HEK293T (cell line): Measurements from ENCODE around the gene COL23A1.

Experiments
- CTCF ChIA-PET: fragments of 350-600 bp; formaldehyde crosslinking; extraction: SDS; loops from one replicate; lab custom pipeline; 2021; ENCODE audit warnings: antibody characterized with exemption, inconsistent platforms; lab: Yijun Ruan, JAX
- POLR2A ChIA-PET: fragments of 350-600 bp; formaldehyde crosslinking; extraction: SDS; loops from one replicate; lab custom pipeline; 2020; ENCODE audit warnings: antibody characterized with exemption, inconsistent platforms; lab: Yijun Ruan, JAX
- DNase-seq: peaks from one replicate; pipeline ENCODE4 v3.0.0; 2012; ENCODE audit warnings: mixed read lengths; ENCODE audit errors: extremely low spot score
- ARNT ChIP-seq: fragments of 450-650 bp; IDR thresholded peaks from 2 replicates; pipeline ENCODE4 v1.6.1; 2017; ENCODE audit warnings: mild to moderate bottlenecking
- BHLHE40 ChIP-seq: fragments of 450-650 bp; IDR thresholded peaks from 2 replicates; pipeline ENCODE4 v1.6.1; 2016; ENCODE audit warnings: mild to moderate bottlenecking, moderate library complexity, borderline replicate concordance
- CTBP1 ChIP-seq: fragments of 450-650 bp; IDR thresholded peaks from 2 replicates; pipeline ENCODE4 v1.6.1; 2016; ENCODE audit warnings: borderline replicate concordance
- ELF4 ChIP-seq: fragments of 450-650 bp; IDR thresholded peaks from 2 replicates; pipeline ENCODE4 v1.6.1; 2017; ENCODE audit warnings: antibody characterized with exemption
- FOXA1 ChIP-seq: fragments of 450-650 bp; IDR thresholded peaks from 2 replicates; pipeline ENCODE4 v1.6.1; 2016; ENCODE audit warnings: mild to moderate bottlenecking
- FOXK2 ChIP-seq: fragments of 450-650 bp; IDR thresholded peaks from 2 replicates; pipeline ENCODE4 v1.6.1; 2016; ENCODE audit warnings: mild to moderate bottlenecking
- FOXM1 ChIP-seq: fragments of 450-650 bp; IDR thresholded peaks from 2 replicates; pipeline ENCODE4 v1.6.1; 2017; ENCODE audit warnings: mild to moderate bottlenecking, borderline replicate concordance
- HDGF ChIP-seq: fragments of 450-650 bp; IDR thresholded peaks from 2 replicates; pipeline ENCODE4 v1.6.1; 2017; ENCODE audit warnings: antibody characterized with exemption, borderline replicate concordance
- L3MBTL2 ChIP-seq: fragments of 450-650 bp; conservative IDR thresholded peaks from 2 replicates; pipeline ENCODE4 v1.6.1; 2016; ENCODE audit warnings: mild to moderate bottlenecking
- LEF1 ChIP-seq: fragments of 450-650 bp; IDR thresholded peaks from 2 replicates; pipeline ENCODE4 v1.6.1; 2017; ENCODE audit warnings: mild to moderate bottlenecking, borderline replicate concordance
- NFRKB ChIP-seq: fragments of 450-650 bp; IDR thresholded peaks from 2 replicates; pipeline ENCODE4 v1.6.1; 2016; ENCODE audit warnings: mild to moderate bottlenecking, moderate library complexity
- SP1 ChIP-seq: fragments of 450-650 bp; IDR thresholded peaks from 2 replicates; pipeline ENCODE4 v1.6.1; 2017
- SUZ12 ChIP-seq: fragments of 450-650 bp; IDR thresholded peaks from 2 replicates; pipeline ENCODE4 v1.6.1; 2016; ENCODE audit warnings: mild to moderate bottlenecking
- TARDBP ChIP-seq: fragments of 450-650 bp; IDR thresholded peaks from 2 replicates; pipeline ENCODE4 v1.6.1; 2016
- ZNF384 ChIP-seq: fragments of 450-650 bp; IDR thresholded peaks from 2 replicates; pipeline ENCODE4 v1.6.1; 2016
- TF ChIP-seq, protein P1 (sequence below): fragments of 450-650 bp; IDR thresholded peaks from 2 replicates; pipeline ENCODE4 v1.6.1; 2016

The COL23A1 gene

DNA sequence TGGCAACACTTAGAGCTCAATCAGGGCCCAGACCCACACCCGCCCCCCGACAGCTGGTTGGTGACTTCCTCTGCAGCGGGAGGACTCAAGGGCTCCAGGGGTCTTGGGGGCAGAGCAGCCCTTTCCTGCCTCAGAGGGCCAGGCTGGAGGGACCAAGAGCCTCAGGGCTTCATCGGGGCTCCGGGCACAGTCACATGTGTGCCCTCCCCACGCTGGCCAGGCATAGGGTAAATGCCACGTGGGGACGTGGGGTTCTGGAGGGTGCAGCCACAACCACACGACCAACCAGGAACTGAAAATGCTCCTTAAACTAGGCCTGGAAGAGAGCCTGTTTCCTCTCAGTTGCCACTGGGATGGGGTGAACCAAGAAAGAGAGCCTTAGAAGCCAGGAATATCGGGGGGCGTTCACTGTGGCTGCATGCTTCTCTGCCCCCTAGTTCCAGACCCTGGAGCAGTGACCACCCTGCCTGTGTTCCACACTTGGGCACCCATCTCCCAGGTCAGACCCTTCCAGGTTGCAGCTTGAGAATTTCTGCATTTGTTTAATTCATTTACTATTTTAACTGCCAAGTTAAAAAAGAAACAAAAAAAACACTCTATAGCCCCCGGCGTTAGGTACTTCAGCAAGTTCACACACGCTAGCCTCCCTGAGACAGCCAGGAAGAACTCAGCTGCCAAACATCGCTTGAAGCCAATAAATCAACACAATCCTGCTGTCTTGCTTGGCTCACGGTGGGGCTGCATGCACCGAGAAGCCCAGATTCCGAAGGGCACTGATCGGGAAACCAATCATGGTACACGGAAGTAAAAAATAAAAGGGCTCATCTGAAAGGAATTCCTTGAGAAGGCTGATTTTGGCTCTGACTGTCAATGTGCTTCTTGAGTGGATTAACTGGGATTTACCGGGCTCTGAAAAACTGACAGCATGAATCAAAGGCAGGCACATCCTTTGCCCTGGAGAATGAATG is 301.5 kb downstream of the COL23A1 start:
- CTCF ChIA-PET: interaction anchor here (0.7 kb wide), 1 partner anchor 11 kb away, joined by 5 read pairs; no protein-coding TSS in a partner anchor
- DNase-seq: no peak
- TF ChIP-seq FOXM1: no peak
- TF ChIP-seq, protein P1, sequence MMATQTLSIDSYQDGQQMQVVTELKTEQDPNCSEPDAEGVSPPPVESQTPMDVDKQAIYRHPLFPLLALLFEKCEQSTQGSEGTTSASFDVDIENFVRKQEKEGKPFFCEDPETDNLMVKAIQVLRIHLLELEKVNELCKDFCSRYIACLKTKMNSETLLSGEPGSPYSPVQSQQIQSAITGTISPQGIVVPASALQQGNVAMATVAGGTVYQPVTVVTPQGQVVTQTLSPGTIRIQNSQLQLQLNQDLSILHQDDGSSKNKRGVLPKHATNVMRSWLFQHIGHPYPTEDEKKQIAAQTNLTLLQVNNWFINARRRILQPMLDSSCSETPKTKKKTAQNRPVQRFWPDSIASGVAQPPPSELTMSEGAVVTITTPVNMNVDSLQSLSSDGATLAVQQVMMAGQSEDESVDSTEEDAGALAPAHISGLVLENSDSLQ: peak; percentile 77
- TF ChIP-seq ZNF384: no peak
- POLR2A ChIA-PET: no interaction called here

DNA sequence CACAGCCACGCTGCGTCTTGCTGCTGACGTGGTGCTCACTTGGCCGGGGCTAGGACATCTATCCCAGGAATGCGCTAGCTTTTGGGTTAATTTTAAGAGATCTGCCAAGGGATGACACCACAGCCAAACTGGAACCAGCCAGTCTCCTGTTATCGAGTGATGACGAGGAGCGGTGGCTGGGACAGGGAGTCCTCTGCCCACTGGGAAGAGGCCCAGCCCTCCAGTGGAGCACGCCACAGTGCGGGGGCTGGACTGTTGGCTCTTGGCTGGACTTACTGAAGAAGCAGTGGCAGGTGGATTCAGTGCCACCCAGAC is 302.4 kb downstream of the COL23A1 start:
- no peak for DNase-seq
- CTCF ChIA-PET: no interaction called here
- POLR2A ChIA-PET: no interaction called here
- TF ChIP-seq CTBP1 (no peak), TARDBP (no peak), L3MBTL2 (no peak), ZNF384 (no peak), FOXK2 (no peak), FOXM1 (no peak), BHLHE40 (no peak), FOXA1 (no peak), LEF1 (no peak), ELF4 (no peak), ARNT (no peak), NFRKB (no peak), HDGF (no peak), SUZ12 (no peak), SP1 (no peak)
- TF ChIP-seq, protein P1: no peak

DNA sequence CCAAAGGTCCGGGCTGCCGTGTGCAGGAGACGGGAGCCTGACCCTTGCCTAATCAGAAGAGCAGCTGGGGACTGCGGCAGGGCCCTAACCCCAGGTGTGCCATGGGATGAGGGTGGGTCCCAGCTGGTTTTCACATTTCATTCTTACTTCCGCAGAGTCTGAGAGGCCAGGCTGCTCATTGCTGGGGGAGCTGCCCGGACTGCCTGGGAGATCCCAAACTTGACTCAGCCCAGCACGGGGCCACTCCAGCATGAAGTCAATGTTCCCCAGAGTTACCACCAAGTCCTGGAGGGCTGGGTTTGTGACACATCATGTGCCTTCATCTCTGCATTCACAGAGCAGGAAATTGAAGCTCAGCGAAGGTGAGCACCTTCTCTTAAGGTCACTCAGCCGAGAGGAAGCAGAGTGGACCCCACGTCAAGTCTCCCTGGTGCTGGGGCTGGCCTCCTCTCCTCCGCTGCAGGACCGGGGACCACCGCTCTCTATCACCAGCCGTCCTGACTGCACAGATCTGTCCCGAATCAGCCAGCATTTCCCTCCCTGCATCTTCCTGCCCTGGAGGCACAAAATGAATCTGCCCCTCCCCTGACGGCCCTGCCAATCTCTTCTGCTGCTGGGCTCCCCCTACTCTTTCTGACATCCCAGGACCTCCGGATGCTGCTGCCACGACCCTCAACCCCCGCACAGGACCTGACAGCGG is 303.0 kb downstream of the COL23A1 start:
- ChIA-PET POLR2A (no interaction called here), CTCF (no interaction called here)
- TF ChIP-seq FOXA1: no peak
- no peak for TF ChIP-seq FOXM1
- TF ChIP-seq L3MBTL2: no peak
- TF ChIP-seq TARDBP: no peak
- TF ChIP-seq NFRKB: no peak
- no peak for TF ChIP-seq BHLHE40
- TF ChIP-seq SP1: no peak
- no peak for TF ChIP-seq LEF1
- TF ChIP-seq HDGF: no peak
- no peak for DNase-seq

DNA sequence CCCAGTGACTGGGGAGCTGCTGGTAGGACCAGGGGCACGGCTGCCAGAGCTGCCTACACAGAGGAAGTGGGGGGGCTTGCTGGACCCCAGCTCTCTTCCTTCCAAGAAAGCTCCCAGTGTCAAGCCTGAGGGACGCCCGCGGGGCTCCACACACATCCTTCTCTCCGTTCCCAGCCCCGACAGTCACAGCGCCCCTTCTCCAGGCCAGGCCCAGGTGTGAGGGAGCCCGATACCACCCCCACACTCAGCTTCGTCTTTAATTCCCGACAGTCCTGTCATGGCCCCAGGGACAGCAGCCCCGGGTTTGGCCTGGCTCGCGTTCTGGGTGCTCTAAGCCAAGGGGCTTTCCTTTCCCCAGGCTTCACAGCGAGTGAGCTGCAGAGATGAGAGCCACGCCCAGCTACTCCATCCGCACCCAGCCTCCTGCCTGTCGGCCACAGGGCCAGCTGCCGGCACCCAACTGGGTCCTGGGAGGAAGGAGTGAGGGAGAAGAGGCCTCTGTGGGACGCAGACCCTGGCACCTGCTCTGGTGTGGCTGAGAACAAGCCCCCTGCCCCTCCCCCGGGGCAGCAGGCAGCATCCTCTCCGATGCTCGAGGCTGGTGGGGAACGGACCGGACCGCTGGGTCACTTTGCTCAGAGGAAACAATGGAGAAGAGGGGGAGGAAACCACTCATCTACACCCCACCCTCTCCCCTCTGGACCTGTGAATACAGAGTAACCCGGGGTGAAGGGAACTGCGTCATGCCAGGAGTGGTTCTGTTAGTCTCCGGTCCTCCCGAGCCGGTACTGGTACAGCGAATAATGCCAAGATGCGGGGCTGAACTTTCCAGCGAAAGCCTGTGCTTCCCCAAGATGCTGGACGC is 303.7 kb downstream of the COL23A1 start:
- DNase-seq: no peak
- TF ChIP-seq ELF4 (no peak), CTBP1 (no peak), SP1 (no peak), FOXM1 (no peak), FOXK2 (no peak), ARNT (no peak), ZNF384 (no peak), HDGF (no peak), BHLHE40 (no peak), TARDBP (no peak), FOXA1 (no peak), LEF1 (no peak), SUZ12 (no peak), L3MBTL2 (no peak), NFRKB (no peak)
- TF ChIP-seq, protein P1: no peak
- CTCF ChIA-PET: no interaction called here

DNA sequence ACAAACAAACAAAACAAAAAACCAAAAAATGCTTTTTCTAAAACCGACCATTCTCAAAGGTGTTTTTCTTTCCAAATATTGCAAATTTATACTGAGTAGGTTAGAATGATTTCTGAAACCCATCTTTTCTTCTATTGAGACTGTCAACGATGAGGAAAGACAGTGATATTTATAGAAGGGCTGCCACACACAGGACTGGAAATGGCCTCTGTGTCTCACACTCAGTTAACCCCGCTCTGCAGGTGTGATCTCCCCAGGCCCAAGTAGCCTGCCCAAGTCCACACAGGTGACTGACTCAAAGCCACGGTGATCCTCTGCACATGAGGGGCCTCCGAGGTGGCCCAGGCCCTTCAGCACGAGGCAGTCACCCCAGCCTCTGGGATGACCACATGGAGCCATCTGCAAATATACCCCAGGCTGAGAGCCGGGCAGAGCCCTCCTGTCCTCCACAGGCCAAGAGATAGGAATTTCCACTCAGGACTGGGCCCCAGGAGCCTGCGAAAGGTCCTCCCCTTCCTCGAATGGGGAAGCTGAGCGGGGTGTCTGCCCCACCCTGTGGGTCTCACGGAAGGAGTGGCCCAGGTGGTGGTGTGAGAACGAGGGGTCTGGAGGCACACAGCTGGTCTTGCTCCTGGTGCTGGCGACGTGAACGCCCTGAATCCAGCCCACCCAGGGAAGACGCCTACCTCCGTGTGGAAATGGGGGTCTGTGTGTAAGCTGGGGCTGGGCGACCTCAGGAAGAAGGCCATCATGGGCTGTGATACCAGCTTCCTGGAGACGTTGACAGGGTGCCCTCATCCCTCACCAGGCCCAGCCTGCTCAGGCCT is 304.6 kb downstream of the COL23A1 start:
- no peak for TF ChIP-seq L3MBTL2
- no peak for TF ChIP-seq TARDBP
- no peak for TF ChIP-seq SUZ12
- no peak for TF ChIP-seq SP1
- no peak for TF ChIP-seq HDGF
- TF ChIP-seq FOXA1: no peak
- no peak for TF ChIP-seq LEF1
- no peak for TF ChIP-seq BHLHE40
- TF ChIP-seq NFRKB: no peak
- no peak for TF ChIP-seq ARNT
- TF ChIP-seq ZNF384: no peak
- TF ChIP-seq, protein P1: no peak
- no peak for TF ChIP-seq ELF4
- TF ChIP-seq FOXM1: no peak
- no peak for TF ChIP-seq CTBP1
- TF ChIP-seq FOXK2: no peak
- CTCF ChIA-PET: interaction anchor here (0.6 kb wide), 2 partner anchors 76 to 301 kb away, joined by 3 to 4 read pairs; no protein-coding TSS in a partner anchor
- POLR2A ChIA-PET: no interaction called here
- no peak for DNase-seq

More for the DNA sequence above, 303.7 kb downstream of the COL23A1 start:
- POLR2A ChIA-PET: no interaction called here
